Astrocyte (in vitro differentiated cells and primary cell): ENCODE measurements around the gene TFF3.

Source experiments
- EZH2 ChIP-seq: IDR thresholded peaks from 2 replicates; pipeline ENCODE4 v1.6.1; 2012; ENCODE audit warnings: mild to moderate bottlenecking, low read length, inconsistent platforms; ENCODE audit not compliant: insufficient read depth
- TF ChIP-seq, protein P1 (sequence below): IDR thresholded peaks from 2 replicates; pipeline ENCODE4 v1.5.1; 2011; ENCODE audit warnings: low read depth, mild to moderate bottlenecking, inconsistent platforms, low read length, moderate library complexity; ENCODE audit not compliant: insufficient read depth

DNA sequence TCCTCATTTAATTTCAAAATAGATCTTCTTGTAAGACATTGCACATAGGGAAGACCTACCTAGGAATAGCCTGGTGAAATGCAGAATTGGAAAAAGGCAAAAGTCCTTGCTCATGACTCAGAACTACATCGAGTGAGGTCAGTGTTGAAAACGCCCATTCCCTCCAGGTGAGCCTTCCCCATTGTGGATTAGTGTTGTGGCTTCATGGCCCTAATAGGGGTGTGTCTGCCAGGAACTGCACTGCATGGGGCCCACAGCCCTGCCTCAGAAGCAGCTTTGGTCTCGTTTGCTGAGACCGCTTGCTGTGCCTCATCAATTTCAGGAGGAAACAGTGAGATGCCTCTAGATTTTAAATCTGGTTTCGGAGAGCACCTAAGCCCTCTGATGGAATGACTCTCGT, 17.0 kb downstream of the TFF3 start:
- TF ChIP-seq EZH2 = no peak
- TF ChIP-seq, protein P1, sequence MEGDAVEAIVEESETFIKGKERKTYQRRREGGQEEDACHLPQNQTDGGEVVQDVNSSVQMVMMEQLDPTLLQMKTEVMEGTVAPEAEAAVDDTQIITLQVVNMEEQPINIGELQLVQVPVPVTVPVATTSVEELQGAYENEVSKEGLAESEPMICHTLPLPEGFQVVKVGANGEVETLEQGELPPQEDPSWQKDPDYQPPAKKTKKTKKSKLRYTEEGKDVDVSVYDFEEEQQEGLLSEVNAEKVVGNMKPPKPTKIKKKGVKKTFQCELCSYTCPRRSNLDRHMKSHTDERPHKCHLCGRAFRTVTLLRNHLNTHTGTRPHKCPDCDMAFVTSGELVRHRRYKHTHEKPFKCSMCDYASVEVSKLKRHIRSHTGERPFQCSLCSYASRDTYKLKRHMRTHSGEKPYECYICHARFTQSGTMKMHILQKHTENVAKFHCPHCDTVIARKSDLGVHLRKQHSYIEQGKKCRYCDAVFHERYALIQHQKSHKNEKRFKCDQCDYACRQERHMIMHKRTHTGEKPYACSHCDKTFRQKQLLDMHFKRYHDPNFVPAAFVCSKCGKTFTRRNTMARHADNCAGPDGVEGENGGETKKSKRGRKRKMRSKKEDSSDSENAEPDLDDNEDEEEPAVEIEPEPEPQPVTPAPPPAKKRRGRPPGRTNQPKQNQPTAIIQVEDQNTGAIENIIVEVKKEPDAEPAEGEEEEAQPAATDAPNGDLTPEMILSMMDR = no peak
